ENCODE data around the gene ACOT13. TPM values are rescaled to one million over a fixed set of nuclear protein-coding genes. Genes with fewer than 3 reads are reported as not detected.
"Not testable (repeated sequence)": the region's sequence is repeated elsewhere in the genome, so short reads cannot be mapped to it uniquely, and the experiment has no call there.

ACOT13 gene
- total and polyA plus RNA-seq, 4 donors = 7.3 to 24.1 (median 20.3) TPM

DNA sequence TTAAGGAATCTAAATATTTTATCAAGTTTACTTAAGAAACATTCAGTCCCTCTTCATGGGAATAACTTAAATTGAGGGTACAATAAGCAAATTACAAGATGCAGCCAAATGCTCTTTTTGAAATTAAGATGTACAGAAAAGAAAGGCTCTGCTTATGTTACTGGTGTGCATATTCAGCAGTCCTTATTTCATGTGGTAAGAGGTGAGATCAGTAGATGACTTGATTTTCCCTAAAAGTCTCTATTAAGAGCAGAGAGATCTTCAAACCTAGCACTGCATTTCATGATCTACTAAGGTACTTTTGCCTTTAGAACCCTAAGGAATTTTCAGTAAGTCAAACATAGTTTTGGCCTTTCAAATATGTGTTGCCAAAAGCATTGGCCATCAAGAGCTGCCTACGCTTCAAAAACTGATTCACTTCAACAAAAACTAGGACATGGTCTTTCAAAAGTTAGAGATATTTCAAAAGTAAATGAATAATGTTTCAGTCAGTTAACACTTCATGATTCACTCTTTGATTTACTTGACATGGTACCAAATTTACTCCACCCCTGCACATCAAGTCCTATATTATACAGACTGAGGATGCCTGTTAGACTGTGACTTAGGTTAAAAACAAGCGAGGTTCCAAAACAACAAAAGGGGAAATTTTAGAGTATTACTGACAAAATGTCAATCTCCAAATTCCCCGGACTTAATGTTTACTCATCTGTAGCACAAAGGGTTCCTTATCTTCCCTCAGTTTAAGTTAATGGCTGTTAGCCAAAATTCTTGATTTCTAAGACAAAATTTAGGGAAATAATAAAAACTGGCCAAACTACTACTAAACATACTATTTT is 32.9 kb downstream of the ACOT13 start:
- H3K36me3 ChIP-seq (ENCODE audit: control insufficient read depth, insufficient read depth, low read length) = peaks cover 5% of the 10 kb centered on the region
- WGBS (ENCODE audit: insufficient coverage) = no CpG with 5 or more reads among the region's 3 CpGs

DNA sequence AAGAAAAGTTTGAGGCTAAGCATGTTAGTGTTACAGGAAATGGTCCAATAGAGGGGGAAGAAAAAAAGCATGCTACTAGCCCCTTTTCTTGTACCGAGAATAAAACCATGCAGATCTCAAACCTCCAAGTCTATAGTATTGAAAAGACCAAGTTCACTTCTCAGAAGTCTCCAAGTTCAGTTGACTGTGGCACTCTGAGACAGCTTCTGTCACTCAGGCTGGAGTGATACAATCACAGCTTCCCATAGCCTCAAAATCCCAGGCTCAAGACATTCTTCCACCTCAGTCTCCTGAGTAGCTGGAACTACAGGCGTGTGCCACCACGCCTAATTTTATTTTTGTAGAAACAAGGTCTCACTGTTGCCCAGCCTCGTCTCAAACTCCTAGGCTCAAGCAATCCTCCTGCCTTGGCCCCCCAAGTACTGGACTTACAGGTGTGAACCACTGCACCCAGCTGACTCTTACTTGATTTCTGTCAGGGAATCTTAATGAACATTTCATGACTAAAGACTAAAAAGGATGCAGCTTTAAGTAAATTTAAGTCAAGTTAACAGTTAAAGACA is 35.9 kb downstream of the ACOT13 start:
- H3K4me1 ChIP-seq (ENCODE audit: control insufficient read depth, insufficient read depth, low read length) = no peaks in the 10 kb centered on the region
- H3K4me3 ChIP-seq (ENCODE audit: low read depth, low read length) = no peak overlapping the region
- no peak overlapping the region for H3K27ac ChIP-seq (ENCODE audit: low read depth, low read length)
- no peaks in the 10 kb centered on the region for H3K9me3 ChIP-seq (ENCODE audit: control insufficient read depth, insufficient read depth, low read length)
- no peak for DNase-seq (ENCODE audit: low read depth in 4 of 6, low spot score in 6 of 6)
- no CpG with 5 or more reads among the region's 4 CpGs for WGBS (ENCODE audit: insufficient coverage)
- peaks cover 21% of the 10 kb centered on the region for H3K36me3 ChIP-seq (ENCODE audit: control insufficient read depth, insufficient read depth, low read length)
- H3K27me3 ChIP-seq (ENCODE audit: control insufficient read depth, insufficient read depth, low read length) = no peaks in the 10 kb centered on the region

More for the DNA sequence above, 32.9 kb downstream of the ACOT13 start:
- Histone ChIP-seq H3K4me1 (ENCODE audit: control insufficient read depth, insufficient read depth, low read length) (no peaks in the 10 kb centered on the region), H3K9me3 (ENCODE audit: control insufficient read depth, insufficient read depth, low read length) (no peaks in the 10 kb centered on the region), H3K27ac (ENCODE audit: low read depth, low read length) (no peak overlapping the region), H3K27me3 (ENCODE audit: control insufficient read depth, insufficient read depth, low read length) (no peaks in the 10 kb centered on the region), H3K4me3 (ENCODE audit: low read depth, low read length) (no peak overlapping the region)
- DNase-seq (ENCODE audit: low read depth in 4 of 6, low spot score in 6 of 6) = no peak

DNA sequence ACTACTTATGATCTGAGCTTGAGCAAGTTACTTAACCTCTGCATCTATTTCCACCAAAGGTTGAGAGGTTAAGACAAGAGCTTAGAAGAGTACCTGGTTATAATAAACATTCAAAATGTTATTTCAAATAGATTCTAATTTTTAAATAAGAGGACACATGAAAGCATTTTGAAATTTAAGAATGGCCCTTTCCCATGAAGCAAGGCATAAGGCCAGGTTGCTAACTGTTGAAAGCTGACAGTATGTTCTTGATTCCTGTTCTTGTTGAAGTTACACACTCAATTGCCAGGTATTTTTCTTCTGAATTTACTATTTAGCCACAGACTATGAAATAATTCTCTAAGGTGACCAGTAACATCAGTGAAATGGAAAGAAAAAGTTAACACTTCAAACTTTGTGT is 37.6 kb downstream of the ACOT13 start:
- peaks cover 27% of the 10 kb centered on the region for H3K36me3 ChIP-seq (ENCODE audit: control insufficient read depth, insufficient read depth, low read length)
- H3K9me3 ChIP-seq (ENCODE audit: control insufficient read depth, insufficient read depth, low read length) = no peaks in the 10 kb centered on the region
- DNase-seq (ENCODE audit: low read depth in 4 of 6, low spot score in 6 of 6) = no peak
- H3K4me3 ChIP-seq (ENCODE audit: low read depth, low read length) = no peak overlapping the region
- H3K4me1 ChIP-seq (ENCODE audit: control insufficient read depth, insufficient read depth, low read length) = no peaks in the 10 kb centered on the region
- H3K27ac ChIP-seq (ENCODE audit: low read depth, low read length) = no peak overlapping the region
- H3K27me3 ChIP-seq (ENCODE audit: control insufficient read depth, insufficient read depth, low read length) = no peaks in the 10 kb centered on the region

DNA sequence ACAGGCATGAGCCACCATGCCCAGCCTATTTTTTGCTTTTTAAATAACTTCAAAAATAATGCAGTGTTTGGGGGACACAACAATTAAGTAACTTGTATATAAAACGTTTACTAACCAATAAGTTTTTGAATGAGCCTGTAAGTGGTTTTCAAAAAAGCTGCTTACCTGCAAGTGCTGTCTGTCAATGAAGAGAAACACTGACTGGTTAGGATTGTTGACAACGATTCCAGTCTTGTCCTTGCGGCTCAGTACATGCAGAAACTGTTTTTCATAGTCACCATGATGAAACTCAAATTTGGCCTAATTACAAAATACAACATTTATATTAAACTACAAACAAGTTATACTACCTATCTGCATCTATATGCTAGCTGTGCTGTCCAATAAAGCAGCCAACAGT is 41.7 kb downstream of the ACOT13 start:
- DNase-seq (ENCODE audit: low read depth in 4 of 6, low spot score in 6 of 6) = no peak
- Histone ChIP-seq H3K4me3 (ENCODE audit: low read depth, low read length) (no peak overlapping the region), H3K4me1 (ENCODE audit: control insufficient read depth, insufficient read depth, low read length) (no peaks in the 10 kb centered on the region), H3K9me3 (ENCODE audit: control insufficient read depth, insufficient read depth, low read length) (no peaks in the 10 kb centered on the region), H3K27ac (ENCODE audit: low read depth, low read length) (no peak overlapping the region), H3K27me3 (ENCODE audit: control insufficient read depth, insufficient read depth, low read length) (no peaks in the 10 kb centered on the region), H3K36me3 (ENCODE audit: control insufficient read depth, insufficient read depth, low read length) (peaks cover 42% of the 10 kb centered on the region)
- WGBS (ENCODE audit: insufficient coverage) = 100% methylated on average over 2 of the region's 3 CpGs

DNA sequence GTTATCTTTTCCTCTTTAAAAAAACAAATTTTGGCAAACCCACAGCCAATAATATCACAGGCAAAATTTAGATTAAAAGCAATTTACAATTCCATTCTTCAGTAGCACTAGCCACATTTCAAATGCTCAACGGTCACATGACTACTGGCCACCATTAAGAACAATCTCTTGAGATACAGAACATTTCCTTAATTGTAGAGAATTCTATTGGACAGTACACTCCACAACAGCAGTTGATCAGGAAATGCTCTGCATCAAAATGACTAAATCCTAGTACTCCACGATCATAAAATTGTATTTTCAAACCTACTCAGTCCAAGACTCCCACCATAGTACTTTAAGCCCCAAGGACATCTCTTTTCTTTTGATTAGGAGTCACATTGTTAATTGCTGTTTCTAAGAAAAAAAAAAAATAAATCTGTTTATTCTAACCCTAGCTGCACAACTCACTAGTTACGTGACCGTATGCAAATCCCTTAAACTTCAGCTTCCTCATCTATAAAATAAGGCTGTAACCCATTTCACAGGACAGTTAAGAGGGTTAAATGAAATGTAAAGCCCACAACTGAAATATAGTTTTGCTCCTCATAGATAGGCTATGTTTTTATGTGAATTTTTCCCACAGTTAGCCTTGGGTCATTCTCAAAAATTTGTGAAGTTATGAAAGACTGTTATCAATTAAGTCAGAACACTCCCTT is 42.3 kb downstream of the ACOT13 start:
- H3K27me3 ChIP-seq (ENCODE audit: control insufficient read depth, insufficient read depth, low read length) = no peaks in the 10 kb centered on the region
- no peak overlapping the region for H3K27ac ChIP-seq (ENCODE audit: low read depth, low read length)
- peaks cover 42% of the 10 kb centered on the region for H3K36me3 ChIP-seq (ENCODE audit: control insufficient read depth, insufficient read depth, low read length)
- H3K9me3 ChIP-seq (ENCODE audit: control insufficient read depth, insufficient read depth, low read length) = no peaks in the 10 kb centered on the region
- no peak overlapping the region for H3K4me3 ChIP-seq (ENCODE audit: low read depth, low read length)
- H3K4me1 ChIP-seq (ENCODE audit: control insufficient read depth, insufficient read depth, low read length) = no peaks in the 10 kb centered on the region
- WGBS (ENCODE audit: insufficient coverage) = no CpG with 5 or more reads among the region's 4 CpGs
- DNase-seq (ENCODE audit: low read depth in 4 of 6, low spot score in 6 of 6) = no peak

DNA sequence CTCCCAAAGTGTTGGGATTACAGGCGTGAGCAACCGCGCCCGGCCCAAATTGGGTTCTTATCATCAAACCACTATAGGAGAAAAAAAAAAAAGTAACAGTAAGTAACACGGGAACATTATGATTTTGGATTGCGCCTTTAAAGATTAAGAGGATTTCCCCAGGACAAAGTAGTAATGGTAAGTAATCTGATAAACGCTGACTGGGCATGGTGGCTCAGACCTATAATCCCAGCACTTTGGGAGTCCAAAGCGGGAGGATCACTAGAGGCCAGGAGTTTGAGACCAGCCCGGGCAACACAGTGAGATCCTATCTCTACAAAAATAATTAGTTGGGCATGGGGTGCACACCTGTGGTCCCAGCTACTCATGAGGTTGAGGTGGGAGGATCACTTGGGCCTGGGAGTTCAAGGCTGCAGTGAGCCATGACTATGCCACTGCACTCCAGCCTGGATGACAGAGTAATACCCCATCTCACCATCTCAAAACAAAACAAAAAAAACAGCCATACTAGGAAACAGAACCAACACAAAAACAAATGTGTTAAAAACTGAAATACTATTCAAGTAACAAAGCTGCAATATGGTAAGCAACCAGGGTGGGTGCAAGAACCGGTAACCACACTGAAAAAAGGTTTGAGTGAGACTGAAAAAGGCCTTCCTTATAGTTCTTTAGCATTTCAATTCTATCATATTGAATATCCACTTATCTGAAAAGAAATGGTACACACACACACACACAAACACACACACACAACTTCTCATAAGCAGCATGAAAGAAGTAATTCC is 43.8 kb downstream of the ACOT13 start:
- Histone ChIP-seq H3K9me3 (ENCODE audit: control insufficient read depth, insufficient read depth, low read length) (no peaks in the 10 kb centered on the region), H3K4me3 (ENCODE audit: low read depth, low read length) (no peak overlapping the region), H3K4me1 (ENCODE audit: control insufficient read depth, insufficient read depth, low read length) (no peaks in the 10 kb centered on the region), H3K36me3 (ENCODE audit: control insufficient read depth, insufficient read depth, low read length) (peaks cover 51% of the 10 kb centered on the region), H3K27me3 (ENCODE audit: control insufficient read depth, insufficient read depth, low read length) (no peaks in the 10 kb centered on the region), H3K27ac (ENCODE audit: low read depth, low read length) (no peak overlapping the region)
- WGBS (ENCODE audit: insufficient coverage) = 100% methylated on average over 2 of the region's 10 CpGs
- DNase-seq (ENCODE audit: low read depth in 4 of 6, low spot score in 6 of 6) = no peak

DNA sequence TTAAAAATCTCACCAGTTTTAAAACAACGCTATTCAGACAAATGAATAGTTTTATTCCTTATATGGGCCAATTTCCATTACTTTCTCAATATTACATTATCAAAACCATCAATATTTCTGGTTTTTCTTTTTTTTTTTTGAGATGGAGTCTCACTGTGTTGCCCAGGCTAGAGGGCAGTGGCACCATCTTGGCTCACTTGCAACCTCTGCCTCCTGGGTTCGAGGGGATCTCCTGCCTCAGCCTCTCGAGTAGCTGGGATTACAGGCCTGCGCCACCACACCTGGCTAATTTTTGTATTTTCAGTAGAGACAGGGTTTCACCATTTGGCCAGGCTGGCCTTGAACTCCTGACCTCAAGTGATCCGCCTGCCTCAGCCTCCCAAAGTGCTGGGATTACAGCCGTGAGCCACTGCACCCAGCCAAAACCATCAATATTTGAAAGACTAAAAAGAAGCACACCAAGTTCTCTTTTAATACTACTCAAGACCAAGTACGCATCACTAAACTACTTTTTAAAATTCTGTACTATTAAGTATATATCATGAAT is 49.8 kb downstream of the ACOT13 start:
- Histone ChIP-seq H3K36me3 (ENCODE audit: control insufficient read depth, insufficient read depth, low read length) (peaks cover 21% of the 10 kb centered on the region), H3K4me1 (ENCODE audit: control insufficient read depth, insufficient read depth, low read length) (peaks cover 11% of the 10 kb centered on the region)
- not testable (repeated sequence) for H3K27me3 ChIP-seq (ENCODE audit: control insufficient read depth, insufficient read depth, low read length); H3K27ac ChIP-seq (ENCODE audit: low read depth, low read length); H3K9me3 ChIP-seq (ENCODE audit: control insufficient read depth, insufficient read depth, low read length); DNase-seq (ENCODE audit: low read depth in 4 of 6, low spot score in 6 of 6); H3K4me3 ChIP-seq (ENCODE audit: low read depth, low read length)
- WGBS (ENCODE audit: insufficient coverage) = 82% methylated on average over 5 of the region's 7 CpGs

DNA sequence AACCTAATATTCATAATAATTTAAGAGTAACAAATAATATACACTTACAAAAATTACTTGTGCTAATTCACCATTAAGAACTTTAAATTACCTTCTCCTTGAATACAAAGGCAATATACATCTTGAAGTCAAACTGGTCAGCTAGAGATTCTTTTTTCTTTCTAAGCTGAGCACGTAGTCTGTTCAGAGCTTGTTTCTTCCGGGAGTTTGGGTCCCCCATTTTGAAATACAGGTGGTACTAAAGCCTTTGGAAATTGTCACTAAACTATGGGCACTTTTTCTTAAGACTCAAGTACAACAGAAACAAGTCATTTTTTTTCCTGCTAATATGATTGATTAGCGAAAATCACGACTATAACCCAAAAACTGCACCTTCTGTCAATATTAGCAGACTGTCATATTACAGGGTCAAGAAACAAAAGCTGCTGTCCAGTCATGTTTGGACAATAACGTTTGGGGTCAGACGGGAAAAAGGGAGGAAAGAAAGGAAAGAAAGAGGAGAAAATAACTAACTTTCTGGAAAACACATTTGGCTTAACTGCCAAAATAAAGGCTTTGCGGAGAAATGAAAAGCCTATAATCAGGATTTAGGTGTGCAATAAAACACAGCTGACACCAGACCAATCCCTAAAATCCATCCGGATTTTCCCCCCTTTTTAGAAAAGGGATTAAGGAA is 51.7 kb downstream of the ACOT13 start:
- Histone ChIP-seq H3K36me3 (ENCODE audit: control insufficient read depth, insufficient read depth, low read length) (peaks cover 14% of the 10 kb centered on the region), H3K4me1 (ENCODE audit: control insufficient read depth, insufficient read depth, low read length) (peaks cover 16% of the 10 kb centered on the region), H3K9me3 (ENCODE audit: control insufficient read depth, insufficient read depth, low read length) (no peaks in the 10 kb centered on the region), H3K27me3 (ENCODE audit: control insufficient read depth, insufficient read depth, low read length) (no peaks in the 10 kb centered on the region), H3K4me3 (ENCODE audit: low read depth, low read length) (peak overlapping the region; percentile 100), H3K27ac (ENCODE audit: low read depth, low read length) (peak overlapping the region; percentile 21)
- no CpG with 5 or more reads among the region's 8 CpGs for WGBS (ENCODE audit: insufficient coverage)
- DNase-seq (ENCODE audit: low read depth in 4 of 6, low spot score in 6 of 6) = peak in 1 of 6 donors; percentile 7

All from spinal cord (tissue), 10 donors.